Measurements from ENCODE around the gene DGKQ.

DNA sequence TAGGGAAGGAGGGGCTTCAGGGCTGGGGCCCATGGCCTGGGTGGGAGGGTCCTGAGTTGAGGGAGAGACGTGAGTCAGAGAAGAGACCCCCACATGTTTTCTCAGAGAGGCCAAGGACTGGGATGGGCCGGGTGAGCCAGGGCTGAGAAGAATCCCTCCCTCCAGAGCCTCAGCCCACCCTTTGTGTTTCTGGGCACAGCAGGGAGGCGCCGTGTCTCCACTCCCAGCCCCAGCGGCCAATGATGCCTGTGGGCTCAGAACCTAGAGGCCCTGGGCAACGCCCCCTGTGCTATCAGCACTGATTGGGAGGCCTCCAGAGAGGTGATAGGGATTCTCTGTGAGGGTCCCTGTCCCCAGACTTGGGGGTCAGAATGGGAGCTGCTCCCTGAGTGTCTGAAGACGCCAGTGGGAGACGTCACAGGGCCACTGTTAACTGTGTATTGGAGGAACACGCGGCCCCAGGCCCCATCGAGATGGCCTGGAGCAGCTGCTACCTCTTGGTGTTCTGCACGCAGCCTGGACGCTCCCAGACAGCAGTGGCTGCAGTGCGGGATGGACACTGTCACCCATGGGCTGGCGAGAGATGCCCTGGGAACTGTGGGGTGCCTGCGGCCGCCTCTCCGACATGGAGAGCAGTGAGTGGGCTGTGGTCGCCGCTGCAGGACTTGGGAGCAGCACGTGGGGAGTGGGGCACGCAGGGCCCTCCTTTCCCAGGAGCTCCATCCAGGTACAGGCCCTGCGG, 46.5 kb upstream of the DGKQ start:
- TF ChIP-seq, protein P1, sequence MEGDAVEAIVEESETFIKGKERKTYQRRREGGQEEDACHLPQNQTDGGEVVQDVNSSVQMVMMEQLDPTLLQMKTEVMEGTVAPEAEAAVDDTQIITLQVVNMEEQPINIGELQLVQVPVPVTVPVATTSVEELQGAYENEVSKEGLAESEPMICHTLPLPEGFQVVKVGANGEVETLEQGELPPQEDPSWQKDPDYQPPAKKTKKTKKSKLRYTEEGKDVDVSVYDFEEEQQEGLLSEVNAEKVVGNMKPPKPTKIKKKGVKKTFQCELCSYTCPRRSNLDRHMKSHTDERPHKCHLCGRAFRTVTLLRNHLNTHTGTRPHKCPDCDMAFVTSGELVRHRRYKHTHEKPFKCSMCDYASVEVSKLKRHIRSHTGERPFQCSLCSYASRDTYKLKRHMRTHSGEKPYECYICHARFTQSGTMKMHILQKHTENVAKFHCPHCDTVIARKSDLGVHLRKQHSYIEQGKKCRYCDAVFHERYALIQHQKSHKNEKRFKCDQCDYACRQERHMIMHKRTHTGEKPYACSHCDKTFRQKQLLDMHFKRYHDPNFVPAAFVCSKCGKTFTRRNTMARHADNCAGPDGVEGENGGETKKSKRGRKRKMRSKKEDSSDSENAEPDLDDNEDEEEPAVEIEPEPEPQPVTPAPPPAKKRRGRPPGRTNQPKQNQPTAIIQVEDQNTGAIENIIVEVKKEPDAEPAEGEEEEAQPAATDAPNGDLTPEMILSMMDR (IDR thresholded peaks at IDR 0.05; ENCODE audit: insufficient read depth, low read length) = no peak
- TF ChIP-seq POLR2AphosphoS5 (IDR thresholded peaks at IDR 0.05; ENCODE audit: low read depth) = no peak

Measured in HL-60 (cell line).